ENCODE data around the gene ARHGAP8. TPM values are rescaled to one million over a fixed set of nuclear protein-coding genes. Genes with fewer than 3 reads are reported as not detected.

Gene ARHGAP8
- total and polyA plus RNA-seq, 2 donors, result 1.5 to 4.5 TPM

GRCh38 chr22:44730022-44730393 is 22.4 kb upstream of the ARHGAP8 start:
- H3K27ac ChIP-seq (ENCODE audit: low read depth in 1 of 2, low read length in 1 of 2), result no peak overlapping the region
- no peak for DNase-seq (ENCODE audit: low read depth in 6 of 9, low spot score in 9 of 9)
- H3K9me3 ChIP-seq (ENCODE audit: control insufficient read depth in 2 of 2, insufficient read depth in 1 of 2, low read length in 1 of 2), result peaks cover 0 to 3% of the 10 kb centered on the region in 2 donors
- peaks cover 0 to 11% of the 10 kb centered on the region in 2 donors for H3K36me3 ChIP-seq (ENCODE audit: control insufficient read depth in 2 of 2, insufficient read depth in 2 of 2, low read length in 1 of 2)
- H3K4me1 ChIP-seq (ENCODE audit: control insufficient read depth in 2 of 2, insufficient read depth in 2 of 2, low read length in 2 of 2), result peaks cover 5 to 22% of the 10 kb centered on the region in 2 donors
- 74% methylated on average over 14 of the region's 14 CpGs for WGBS
- H3K4me3 ChIP-seq (ENCODE audit: low read length in 2 of 2), result no peak overlapping the region
- H3K27me3 ChIP-seq (ENCODE audit: control insufficient read depth in 2 of 2, insufficient read depth in 1 of 2, low read length in 1 of 2), result peaks cover 0 to 2% of the 10 kb centered on the region in 2 donors

- Histone ChIP-seq H3K27me3 (ENCODE audit: control insufficient read depth in 2 of 2, insufficient read depth in 1 of 2, low read length in 1 of 2) (peaks cover 0 to 2% of the 10 kb centered on the region in 2 donors), H3K9me3 (ENCODE audit: control insufficient read depth in 2 of 2, insufficient read depth in 1 of 2, low read length in 1 of 2) (peaks cover 0 to 3% of the 10 kb centered on the region in 2 donors), H3K36me3 (ENCODE audit: control insufficient read depth in 2 of 2, insufficient read depth in 2 of 2, low read length in 1 of 2) (peaks cover 0 to 11% of the 10 kb centered on the region in 2 donors), H3K4me3 (ENCODE audit: low read length in 2 of 2) (no peak overlapping the region), H3K27ac (ENCODE audit: low read depth in 1 of 2, low read length in 1 of 2) (no peak overlapping the region), H3K4me1 (ENCODE audit: control insufficient read depth in 2 of 2, insufficient read depth in 2 of 2, low read length in 2 of 2) (peaks cover 5 to 22% of the 10 kb centered on the region in 2 donors)
- DNase-seq (ENCODE audit: low read depth in 6 of 9, low spot score in 9 of 9), result no peak
- WGBS, result 88% methylated on average over 19 of the region's 19 CpGs
These were observed 21.7 kb upstream of the ARHGAP8 start for GRCh38 chr22:44730490-44731356.

GRCh38 chr22:44731357-44731970 is 20.9 kb upstream of the ARHGAP8 start:
- DNase-seq (ENCODE audit: low read depth in 6 of 9, low spot score in 9 of 9), result no peak
- Histone ChIP-seq H3K9me3 (ENCODE audit: control insufficient read depth in 2 of 2, insufficient read depth in 1 of 2, low read length in 1 of 2) (peaks cover 0 to 3% of the 10 kb centered on the region in 2 donors), H3K27me3 (ENCODE audit: control insufficient read depth in 2 of 2, insufficient read depth in 1 of 2, low read length in 1 of 2) (peaks cover 0 to 2% of the 10 kb centered on the region in 2 donors), H3K4me3 (ENCODE audit: low read length in 2 of 2) (no peak overlapping the region), H3K4me1 (ENCODE audit: control insufficient read depth in 2 of 2, insufficient read depth in 2 of 2, low read length in 2 of 2) (peaks cover 5 to 27% of the 10 kb centered on the region in 2 donors), H3K27ac (ENCODE audit: low read depth in 1 of 2, low read length in 1 of 2) (no peak overlapping the region), H3K36me3 (ENCODE audit: control insufficient read depth in 2 of 2, insufficient read depth in 2 of 2, low read length in 1 of 2) (peaks cover 0 to 5% of the 10 kb centered on the region in 2 donors)
- 93% methylated on average over 7 of the region's 7 CpGs for WGBS

DNA sequence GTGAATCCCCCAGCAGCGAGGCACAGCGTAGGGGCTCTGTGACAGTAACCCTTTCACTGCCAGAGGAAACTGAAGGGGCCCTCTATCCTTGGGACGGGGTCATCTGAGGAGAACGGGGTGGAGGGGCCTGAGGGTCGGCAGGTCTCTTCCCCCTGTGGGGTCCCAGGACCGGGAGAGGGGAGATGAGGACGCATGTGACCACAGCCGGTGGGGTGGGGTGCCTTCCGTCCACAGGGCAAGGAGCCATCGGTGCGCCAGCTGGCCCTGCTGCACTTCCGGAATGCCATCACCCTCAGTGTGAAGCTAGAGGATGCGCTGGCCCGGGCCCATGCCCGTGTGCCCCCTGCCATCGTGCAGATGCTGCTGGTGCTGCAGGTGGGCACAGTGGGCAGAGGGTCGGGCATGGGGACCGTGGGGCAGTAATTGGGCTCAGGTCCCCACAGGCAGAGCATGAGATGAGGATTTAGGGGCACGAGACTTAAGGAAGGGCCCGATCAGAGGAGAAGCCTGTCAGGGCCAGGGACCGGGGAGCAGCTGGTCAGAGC is 20.3 kb upstream of the ARHGAP8 start:
- 97% methylated on average over 21 of the region's 21 CpGs for WGBS
- Histone ChIP-seq H3K9me3 (ENCODE audit: control insufficient read depth in 2 of 2, insufficient read depth in 1 of 2, low read length in 1 of 2) (peaks cover 0 to 3% of the 10 kb centered on the region in 2 donors), H3K4me3 (ENCODE audit: low read length in 2 of 2) (no peak overlapping the region), H3K36me3 (ENCODE audit: control insufficient read depth in 2 of 2, insufficient read depth in 2 of 2, low read length in 1 of 2) (peaks cover 0 to 2% of the 10 kb centered on the region in 2 donors), H3K27ac (ENCODE audit: low read depth in 1 of 2, low read length in 1 of 2) (no peak overlapping the region), H3K4me1 (ENCODE audit: control insufficient read depth in 2 of 2, insufficient read depth in 2 of 2, low read length in 2 of 2) (peaks cover 5 to 27% of the 10 kb centered on the region in 2 donors), H3K27me3 (ENCODE audit: control insufficient read depth in 2 of 2, insufficient read depth in 1 of 2, low read length in 1 of 2) (peaks cover 0 to 2% of the 10 kb centered on the region in 2 donors)
- DNase-seq (ENCODE audit: low read depth in 6 of 9, low spot score in 9 of 9), result no peak

- no peak for DNase-seq (ENCODE audit: low read depth in 6 of 9, low spot score in 9 of 9)
- Histone ChIP-seq H3K27me3 (ENCODE audit: control insufficient read depth in 2 of 2, insufficient read depth in 1 of 2, low read length in 1 of 2) (peaks cover 0 to 6% of the 10 kb centered on the region in 2 donors), H3K9me3 (ENCODE audit: control insufficient read depth in 2 of 2, insufficient read depth in 1 of 2, low read length in 1 of 2) (peaks cover 0 to 3% of the 10 kb centered on the region in 2 donors), H3K36me3 (ENCODE audit: control insufficient read depth in 2 of 2, insufficient read depth in 2 of 2, low read length in 1 of 2) (peaks cover 0 to 2% of the 10 kb centered on the region in 2 donors), H3K4me1 (ENCODE audit: control insufficient read depth in 2 of 2, insufficient read depth in 2 of 2, low read length in 2 of 2) (peaks cover 5 to 27% of the 10 kb centered on the region in 2 donors), H3K27ac (ENCODE audit: low read depth in 1 of 2, low read length in 1 of 2) (no peak overlapping the region), H3K4me3 (ENCODE audit: low read length in 2 of 2) (no peak overlapping the region)
- 95% methylated on average over 27 of the region's 27 CpGs for WGBS
These were observed 19.7 kb upstream of the ARHGAP8 start for GRCh38 chr22:44732661-44733060.

DNA sequence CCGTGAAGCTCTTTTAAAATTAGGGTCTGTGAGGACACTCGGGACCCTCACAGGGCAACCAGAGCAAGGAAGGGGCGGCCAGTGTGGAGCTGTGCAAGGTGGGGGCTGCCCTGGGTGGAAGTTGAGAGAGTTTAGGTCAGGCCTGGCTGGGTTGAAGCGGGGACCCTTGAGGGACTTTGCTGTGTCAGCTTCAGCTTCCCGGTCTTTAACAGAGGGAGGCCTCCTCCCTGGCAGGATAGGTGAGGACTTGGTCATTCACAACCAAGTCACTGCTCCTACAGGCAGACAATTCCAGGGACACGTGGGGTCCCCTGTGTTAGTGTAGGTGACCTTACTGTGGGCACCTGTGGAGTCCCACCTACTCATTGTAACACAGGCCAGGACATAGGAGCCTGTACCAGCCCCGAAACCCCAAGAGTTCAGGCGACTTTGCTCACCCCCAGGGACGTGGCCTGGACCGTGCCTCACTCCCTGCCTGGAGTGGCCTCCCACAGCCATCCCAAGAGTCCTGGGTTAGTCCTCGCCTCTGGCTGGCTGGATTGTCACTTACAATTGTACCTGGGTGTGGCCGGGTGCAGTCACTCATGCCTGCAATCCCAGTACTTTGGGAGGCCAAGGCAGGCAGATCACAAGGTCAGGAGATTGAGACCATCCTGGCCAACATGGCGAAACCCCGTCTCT is 18.8 kb upstream of the ARHGAP8 start:
- Histone ChIP-seq H3K4me3 (ENCODE audit: low read length in 2 of 2) (no peak overlapping the region), H3K27me3 (ENCODE audit: control insufficient read depth in 2 of 2, insufficient read depth in 1 of 2, low read length in 1 of 2) (peaks cover 0 to 14% of the 10 kb centered on the region in 2 donors), H3K9me3 (ENCODE audit: control insufficient read depth in 2 of 2, insufficient read depth in 1 of 2, low read length in 1 of 2) (peaks cover 0 to 3% of the 10 kb centered on the region in 2 donors), H3K36me3 (ENCODE audit: control insufficient read depth in 2 of 2, insufficient read depth in 2 of 2, low read length in 1 of 2) (peaks cover 0 to 2% of the 10 kb centered on the region in 2 donors), H3K4me1 (ENCODE audit: control insufficient read depth in 2 of 2, insufficient read depth in 2 of 2, low read length in 2 of 2) (peaks cover 5 to 21% of the 10 kb centered on the region in 2 donors), H3K27ac (ENCODE audit: low read depth in 1 of 2, low read length in 1 of 2) (no peak overlapping the region)
- no peak for DNase-seq (ENCODE audit: low read depth in 6 of 9, low spot score in 9 of 9)
- 95% methylated on average over 14 of the region's 14 CpGs for WGBS

GRCh38 chr22:44734278-44734677 is 18.1 kb upstream of the ARHGAP8 start:
- Histone ChIP-seq H3K4me3 (ENCODE audit: low read length in 2 of 2) (no peak overlapping the region), H3K36me3 (ENCODE audit: control insufficient read depth in 2 of 2, insufficient read depth in 2 of 2, low read length in 1 of 2) (peaks cover 0 to 2% of the 10 kb centered on the region in 2 donors), H3K27me3 (ENCODE audit: control insufficient read depth in 2 of 2, insufficient read depth in 1 of 2, low read length in 1 of 2) (peaks cover 0 to 14% of the 10 kb centered on the region in 2 donors), H3K9me3 (ENCODE audit: control insufficient read depth in 2 of 2, insufficient read depth in 1 of 2, low read length in 1 of 2) (peaks cover 0 to 3% of the 10 kb centered on the region in 2 donors), H3K27ac (ENCODE audit: low read depth in 1 of 2, low read length in 1 of 2) (no peak overlapping the region), H3K4me1 (ENCODE audit: control insufficient read depth in 2 of 2, insufficient read depth in 2 of 2, low read length in 2 of 2) (peaks cover 4 to 13% of the 10 kb centered on the region in 2 donors)
- no peak for DNase-seq (ENCODE audit: low read depth in 6 of 9, low spot score in 9 of 9)
- WGBS, result 82% methylated on average over 8 of the region's 8 CpGs

GRCh38 chr22:44734801-44735517 is 17.4 kb upstream of the ARHGAP8 start:
- peaks cover 0 to 2% of the 10 kb centered on the region in 2 donors for H3K36me3 ChIP-seq (ENCODE audit: control insufficient read depth in 2 of 2, insufficient read depth in 2 of 2, low read length in 1 of 2)
- peaks cover 0 to 7% of the 10 kb centered on the region in 2 donors for H3K4me1 ChIP-seq (ENCODE audit: control insufficient read depth in 2 of 2, insufficient read depth in 2 of 2, low read length in 2 of 2)
- peaks cover 0 to 11% of the 10 kb centered on the region in 2 donors for H3K27me3 ChIP-seq (ENCODE audit: control insufficient read depth in 2 of 2, insufficient read depth in 1 of 2, low read length in 1 of 2)
- WGBS, result 91% methylated on average over 23 of the region's 23 CpGs
- peaks cover 0 to 3% of the 10 kb centered on the region in 2 donors for H3K9me3 ChIP-seq (ENCODE audit: control insufficient read depth in 2 of 2, insufficient read depth in 1 of 2, low read length in 1 of 2)
- no peak overlapping the region for H3K27ac ChIP-seq (ENCODE audit: low read depth in 1 of 2, low read length in 1 of 2)
- DNase-seq (ENCODE audit: low read depth in 6 of 9, low spot score in 9 of 9), result no peak
- H3K4me3 ChIP-seq (ENCODE audit: low read length in 2 of 2), result no peak overlapping the region

Measured in thymus (tissue), 11 donors.